Measurements from ENCODE around the gene SPDYA.

The SPDYA gene

DNA sequence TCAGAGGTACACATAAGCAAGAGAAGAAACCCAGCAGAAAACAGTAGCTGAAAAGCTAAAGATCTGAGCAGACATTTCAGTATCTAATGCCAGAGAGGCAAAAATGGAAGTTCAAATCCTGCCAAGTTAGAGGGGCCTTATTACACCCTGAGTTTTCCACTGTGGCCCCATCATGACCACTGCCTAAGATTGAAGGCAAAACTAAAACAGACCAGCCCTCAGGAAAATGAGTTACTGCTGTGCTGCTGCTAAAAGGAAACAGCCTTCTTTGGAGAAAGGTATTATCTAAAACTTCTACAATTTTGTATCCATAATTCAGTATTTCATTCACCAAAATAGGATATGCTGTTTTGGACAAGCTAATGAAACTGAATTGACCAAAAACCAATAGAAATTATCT is 42.2 kb upstream of the SPDYA start:
- no peak for DNase-seq (ENCODE audit: extremely low read depth, insufficient read length)
- Histone ChIP-seq H3K27me3 (replicated peaks; ENCODE audit: control insufficient read depth, insufficient read depth, low read length) (no peaks in the 10 kb centered on the region), H3K4me3 (replicated peaks; ENCODE audit: low read depth, low read length) (no peak overlapping the region), H3K36me3 (ENCODE audit: control insufficient read depth, insufficient read depth, low read length) (no peaks in the 10 kb centered on the region; the same call in 1 of the 2 replicates)
- TF ChIP-seq, protein P1, sequence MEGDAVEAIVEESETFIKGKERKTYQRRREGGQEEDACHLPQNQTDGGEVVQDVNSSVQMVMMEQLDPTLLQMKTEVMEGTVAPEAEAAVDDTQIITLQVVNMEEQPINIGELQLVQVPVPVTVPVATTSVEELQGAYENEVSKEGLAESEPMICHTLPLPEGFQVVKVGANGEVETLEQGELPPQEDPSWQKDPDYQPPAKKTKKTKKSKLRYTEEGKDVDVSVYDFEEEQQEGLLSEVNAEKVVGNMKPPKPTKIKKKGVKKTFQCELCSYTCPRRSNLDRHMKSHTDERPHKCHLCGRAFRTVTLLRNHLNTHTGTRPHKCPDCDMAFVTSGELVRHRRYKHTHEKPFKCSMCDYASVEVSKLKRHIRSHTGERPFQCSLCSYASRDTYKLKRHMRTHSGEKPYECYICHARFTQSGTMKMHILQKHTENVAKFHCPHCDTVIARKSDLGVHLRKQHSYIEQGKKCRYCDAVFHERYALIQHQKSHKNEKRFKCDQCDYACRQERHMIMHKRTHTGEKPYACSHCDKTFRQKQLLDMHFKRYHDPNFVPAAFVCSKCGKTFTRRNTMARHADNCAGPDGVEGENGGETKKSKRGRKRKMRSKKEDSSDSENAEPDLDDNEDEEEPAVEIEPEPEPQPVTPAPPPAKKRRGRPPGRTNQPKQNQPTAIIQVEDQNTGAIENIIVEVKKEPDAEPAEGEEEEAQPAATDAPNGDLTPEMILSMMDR (IDR thresholded peaks at IDR 0.05; ENCODE audit: insufficient read depth, low read length, poor library complexity, severe bottlenecking): no peak

DNA sequence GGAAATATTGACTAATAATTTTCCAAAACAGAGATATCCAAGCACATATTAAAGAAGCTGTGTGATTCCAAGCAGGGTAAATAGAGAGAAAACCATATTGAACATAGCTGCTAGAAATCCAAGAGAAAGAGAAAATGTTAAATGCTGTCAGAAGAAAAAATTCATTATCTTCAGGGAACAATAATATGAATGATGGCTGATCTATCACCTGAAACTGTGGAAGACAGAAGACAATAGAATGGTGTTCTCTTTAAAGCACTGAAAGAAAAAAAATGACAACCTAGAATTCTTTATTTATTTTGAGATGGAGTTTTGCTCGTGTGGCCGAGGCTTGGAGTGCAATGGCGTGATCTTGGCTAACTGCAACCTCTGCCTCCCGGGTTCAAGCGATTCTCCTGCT is 41.7 kb upstream of the SPDYA start:
- TF ChIP-seq, protein P1 (IDR thresholded peaks at IDR 0.05; ENCODE audit: insufficient read depth, low read length, poor library complexity, severe bottlenecking): no peak
- Histone ChIP-seq H3K27me3 (replicated peaks; ENCODE audit: control insufficient read depth, insufficient read depth, low read length) (no peaks in the 10 kb centered on the region), H3K4me3 (replicated peaks; ENCODE audit: low read depth, low read length) (no peak overlapping the region), H3K36me3 (ENCODE audit: control insufficient read depth, insufficient read depth, low read length) (no peaks in the 10 kb centered on the region; the same call in 1 of the 2 replicates)
- DNase-seq (ENCODE audit: extremely low read depth, insufficient read length): no peak

DNA sequence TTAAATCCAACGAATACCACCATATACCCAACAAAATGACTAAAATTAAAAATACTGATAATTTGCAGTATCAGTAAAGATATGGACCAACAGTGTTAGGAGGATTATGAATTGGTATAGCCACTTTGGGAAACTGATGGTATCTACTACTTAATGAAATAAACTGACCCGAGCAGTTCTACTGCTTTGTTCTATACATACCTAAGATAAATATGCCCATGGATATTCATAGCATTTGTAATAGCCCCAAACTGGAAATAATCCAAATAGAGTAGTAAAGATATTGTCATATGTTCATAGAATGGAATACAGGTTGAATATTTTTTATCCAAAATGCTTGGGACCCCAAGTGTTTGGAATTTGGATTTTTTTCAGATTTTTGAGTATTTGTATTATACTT is 38.3 kb upstream of the SPDYA start:
- H3K36me3 ChIP-seq (ENCODE audit: control insufficient read depth, insufficient read depth, low read length): no peaks in the 10 kb centered on the region; the same call in 1 of the 2 replicates

DNA sequence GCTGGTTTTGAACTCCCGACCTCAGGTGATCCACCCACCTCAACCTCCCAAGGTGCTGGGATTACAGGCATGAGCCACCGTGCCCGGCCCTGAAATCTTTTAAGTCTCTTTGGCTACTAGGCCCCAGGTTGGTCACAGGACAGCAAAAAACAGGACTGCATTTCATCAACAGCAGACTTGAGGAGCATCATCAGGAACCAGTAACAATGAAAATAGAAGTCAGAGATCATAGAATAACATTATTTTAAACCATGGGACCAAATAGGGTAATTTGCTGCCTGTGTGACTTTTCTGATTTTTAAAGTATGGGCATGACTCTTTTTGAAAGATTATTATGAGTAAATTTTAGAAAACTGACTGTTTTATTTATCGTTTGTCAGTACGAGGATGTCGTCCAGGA is 34.2 kb upstream of the SPDYA start:
- Histone ChIP-seq H3K36me3 (ENCODE audit: control insufficient read depth, insufficient read depth, low read length) (peaks cover 5% of the 10 kb centered on the region), H3K4me3 (replicated peaks; ENCODE audit: low read depth, low read length) (no peak overlapping the region), H3K27me3 (replicated peaks; ENCODE audit: control insufficient read depth, insufficient read depth, low read length) (no peaks in the 10 kb centered on the region)
- TF ChIP-seq, protein P1 (IDR thresholded peaks at IDR 0.05; ENCODE audit: insufficient read depth, low read length, poor library complexity, severe bottlenecking): no peak
- DNase-seq (ENCODE audit: extremely low read depth, insufficient read length): no peak

More for the DNA sequence above, 38.3 kb upstream of the SPDYA start:
- TF ChIP-seq, protein P1 (IDR thresholded peaks at IDR 0.05; ENCODE audit: insufficient read depth, low read length, poor library complexity, severe bottlenecking): no peak
- no peaks in the 10 kb centered on the region for H3K27me3 ChIP-seq (replicated peaks; ENCODE audit: control insufficient read depth, insufficient read depth, low read length)
- DNase-seq (ENCODE audit: extremely low read depth, insufficient read length): no peak
- no peak overlapping the region for H3K4me3 ChIP-seq (replicated peaks; ENCODE audit: low read depth, low read length)

DNA sequence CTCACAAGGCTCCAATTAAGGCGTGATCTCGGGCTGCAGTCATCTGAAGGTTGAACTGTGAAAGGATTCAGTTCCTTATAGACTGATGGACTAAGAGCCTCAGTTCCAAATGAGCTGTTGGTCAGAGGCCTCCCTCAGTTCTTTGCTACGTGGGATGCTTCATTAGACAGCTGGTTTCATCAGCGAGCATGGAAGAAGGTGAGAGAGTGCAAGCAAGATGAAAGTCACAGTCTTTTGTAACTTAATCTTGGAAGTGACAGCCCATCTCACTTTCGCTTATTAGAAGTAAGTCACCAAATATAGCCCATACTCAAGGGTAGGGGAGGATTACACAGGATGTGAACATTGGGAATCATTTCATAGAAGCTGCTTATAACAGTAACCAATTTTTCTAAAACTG is 32.2 kb upstream of the SPDYA start:
- Histone ChIP-seq H3K36me3 (ENCODE audit: control insufficient read depth, insufficient read depth, low read length) (peaks cover 5% of the 10 kb centered on the region), H3K27me3 (replicated peaks; ENCODE audit: control insufficient read depth, insufficient read depth, low read length) (no peaks in the 10 kb centered on the region), H3K4me3 (replicated peaks; ENCODE audit: low read depth, low read length) (no peak overlapping the region)
- DNase-seq (ENCODE audit: extremely low read depth, insufficient read length): no peak
- TF ChIP-seq, protein P1 (IDR thresholded peaks at IDR 0.05; ENCODE audit: insufficient read depth, low read length, poor library complexity, severe bottlenecking): no peak

DNA sequence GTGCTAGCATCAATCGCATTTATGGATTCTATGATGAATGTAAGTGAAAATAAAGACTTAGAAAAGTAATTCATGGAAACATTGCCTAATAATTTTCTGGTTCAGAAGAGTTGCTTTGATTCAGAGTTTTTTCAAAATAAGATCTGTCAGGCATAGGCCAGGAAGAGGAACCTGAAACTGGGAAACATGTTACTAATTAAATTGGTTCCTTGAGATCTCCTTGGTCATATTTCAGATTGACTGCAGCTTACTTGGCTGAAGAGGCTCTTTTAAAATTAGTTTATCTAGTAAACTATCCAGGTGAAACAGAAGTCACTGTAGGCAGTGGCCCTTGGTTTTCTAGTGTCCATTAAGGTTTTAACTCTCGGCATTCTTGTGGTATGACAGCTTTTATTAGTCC is 31.6 kb upstream of the SPDYA start:
- TF ChIP-seq, protein P1 (IDR thresholded peaks at IDR 0.05; ENCODE audit: insufficient read depth, low read length, poor library complexity, severe bottlenecking): no peak

More for the DNA sequence above, 31.6 kb upstream of the SPDYA start:
- H3K27me3 ChIP-seq (replicated peaks; ENCODE audit: control insufficient read depth, insufficient read depth, low read length): no peaks in the 10 kb centered on the region
- peaks cover 5% of the 10 kb centered on the region for H3K36me3 ChIP-seq (ENCODE audit: control insufficient read depth, insufficient read depth, low read length)
- no peak for DNase-seq (ENCODE audit: extremely low read depth, insufficient read length)
- no peak overlapping the region for H3K4me3 ChIP-seq (replicated peaks; ENCODE audit: low read depth, low read length)
